Nephron progenitor cell (in vitro differentiated cells): ENCODE data around the gene PLXDC1.

ENCODE experiments used
- DNase-seq: peaks from one replicate; pipeline ENCODE4 v3.0.0; 2021
- H3K27ac Mint-ChIP-seq: 2 replicates; pipeline ENCODE4 v1.8.0; 2021; ENCODE audit warnings: mild to moderate bottlenecking, moderate library complexity, mixed read lengths
- H3K27me3 Mint-ChIP-seq: 2 replicates; pipeline ENCODE4 v1.8.0; 2021; ENCODE audit warnings: mild to moderate bottlenecking, low read depth, mixed read lengths; ENCODE audit not compliant: poor library complexity
- H3K36me3 Mint-ChIP-seq: 2 replicates; pipeline ENCODE4 v1.8.0; 2021; ENCODE audit warnings: low read depth, mixed read lengths
- H3K4me1 Mint-ChIP-seq: 2 replicates; pipeline ENCODE4 v1.8.0; 2021; ENCODE audit warnings: mixed read lengths
- H3K4me3 Mint-ChIP-seq: 2 replicates; pipeline ENCODE4 v1.8.0; 2021; ENCODE audit warnings: mild to moderate bottlenecking, moderate library complexity, mixed read lengths
- H3K9me3 Mint-ChIP-seq: 2 replicates; pipeline ENCODE4 v1.8.0; 2021; ENCODE audit warnings: mild to moderate bottlenecking, moderate library complexity, mixed read lengths
- CTCF ChIP-seq: fragments of 200-600 bp; sonication (generic); IDR thresholded peaks from 2 replicates; pipeline ENCODE4 v1.5.0; 2021; ENCODE audit warnings: antibody characterized with exemption

Gene PLXDC1

DNA sequence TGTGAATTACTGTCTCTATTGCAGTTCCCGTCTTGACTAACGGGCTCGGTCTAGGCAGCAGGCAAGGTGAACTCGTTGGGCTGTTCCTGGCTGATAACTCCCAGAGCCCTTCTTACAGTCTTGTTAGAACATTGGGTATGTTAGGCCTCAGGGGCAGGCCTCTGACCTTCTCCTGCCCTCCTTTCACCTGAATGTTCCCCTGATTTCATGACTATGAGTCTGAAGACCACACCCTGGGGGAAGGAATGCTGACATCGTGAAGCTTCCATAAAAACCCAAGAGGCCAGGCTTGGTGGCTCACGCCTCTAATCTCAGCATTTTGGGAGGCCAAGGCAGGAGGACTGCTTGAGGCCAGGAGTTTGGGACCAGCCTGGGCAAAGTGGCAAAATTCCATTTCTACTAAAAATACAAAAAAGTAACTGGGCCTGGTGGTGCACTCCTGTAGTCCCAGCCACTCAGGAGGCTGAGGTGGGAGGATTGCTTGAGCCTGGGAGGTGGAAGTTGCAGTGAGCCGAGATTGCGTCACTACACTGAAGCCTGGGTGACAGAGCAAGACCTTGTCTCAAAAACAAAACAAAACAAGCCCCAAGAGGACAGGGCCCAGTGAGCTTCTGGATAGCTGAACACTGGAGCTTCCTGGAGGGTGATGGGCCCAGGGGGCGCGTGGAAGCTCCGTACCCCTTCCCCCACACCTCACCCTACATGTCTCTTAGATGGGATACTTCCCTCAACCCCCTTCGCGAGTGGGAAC, 136.5 kb downstream of the PLXDC1 start:
- Mint-ChIP-seq H3K27me3 (peaks cover 19% of the 10 kb centered on the region), H3K27ac (peak overlapping the region; percentile 10), H3K9me3 (peaks cover 25% of the 10 kb centered on the region), H3K4me1 (peaks cover 19% of the 10 kb centered on the region), H3K36me3 (no peaks in the 10 kb centered on the region), H3K4me3 (no peak overlapping the region)
- TF ChIP-seq CTCF: no peak
- no peak for DNase-seq

DNA sequence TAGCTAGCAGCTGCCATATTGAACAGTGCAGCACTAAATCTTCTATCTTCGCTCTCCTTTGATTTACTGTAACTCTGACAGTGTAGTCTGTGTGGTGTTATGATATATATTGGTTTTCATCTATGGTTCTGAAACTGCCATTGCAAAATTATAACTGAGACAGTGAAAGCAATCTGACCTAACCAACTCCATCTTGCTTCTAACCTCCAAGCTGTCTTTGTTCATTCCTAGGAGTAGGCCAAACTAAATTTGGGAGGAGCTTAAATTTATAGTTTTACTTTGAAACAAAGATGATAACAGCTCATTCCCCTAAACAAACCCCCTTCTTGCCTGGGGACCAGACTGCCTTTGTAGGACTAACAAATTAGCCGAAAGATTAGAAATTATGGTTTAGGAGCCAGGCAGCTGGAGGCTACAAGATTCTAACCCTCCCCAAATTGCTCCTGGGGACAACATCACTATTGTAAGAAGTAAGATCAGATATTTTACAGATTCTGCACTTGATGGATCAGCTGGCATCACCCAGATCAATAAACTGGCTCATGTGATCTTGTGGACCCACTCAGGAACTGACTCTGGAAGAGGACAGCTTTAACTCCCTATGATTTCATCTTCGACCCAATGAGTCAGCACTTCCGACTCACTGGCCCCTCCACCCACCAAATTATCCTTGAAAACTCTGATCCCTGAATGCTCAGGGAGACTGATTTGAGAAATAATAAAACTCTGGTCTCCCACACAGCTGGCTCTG, 137.2 kb downstream of the PLXDC1 start:
- no peak for TF ChIP-seq CTCF
- peak overlapping the region; percentile 10 for H3K27ac Mint-ChIP-seq
- H3K4me3 Mint-ChIP-seq: no peak overlapping the region
- no peak for DNase-seq
- peaks cover 21% of the 10 kb centered on the region for H3K9me3 Mint-ChIP-seq
- peaks cover 19% of the 10 kb centered on the region for H3K4me1 Mint-ChIP-seq
- no peaks in the 10 kb centered on the region for H3K36me3 Mint-ChIP-seq
- peaks cover 14% of the 10 kb centered on the region for H3K27me3 Mint-ChIP-seq
